DND-41 (cell line): ENCODE data around the gene LRRC37A.

ENCODE experiments used
- EZH2 ChIP-seq: IDR thresholded peaks from 3 replicates; pipeline ENCODE4 v1.6.1; 2012; ENCODE audit warnings: borderline replicate concordance, low read depth, mild to moderate bottlenecking, moderate library complexity, low read length, inconsistent platforms; ENCODE audit not compliant: severe bottlenecking
- TF ChIP-seq, protein P1 (sequence below): IDR thresholded peaks from 2 replicates; pipeline ENCODE4 v1.5.1; 2012; ENCODE audit warnings: borderline replicate concordance, low read length, moderate library complexity, mild to moderate bottlenecking; ENCODE audit not compliant: poor library complexity, severe bottlenecking; ENCODE audit errors: extremely low read depth

- TF ChIP-seq, protein P1, sequence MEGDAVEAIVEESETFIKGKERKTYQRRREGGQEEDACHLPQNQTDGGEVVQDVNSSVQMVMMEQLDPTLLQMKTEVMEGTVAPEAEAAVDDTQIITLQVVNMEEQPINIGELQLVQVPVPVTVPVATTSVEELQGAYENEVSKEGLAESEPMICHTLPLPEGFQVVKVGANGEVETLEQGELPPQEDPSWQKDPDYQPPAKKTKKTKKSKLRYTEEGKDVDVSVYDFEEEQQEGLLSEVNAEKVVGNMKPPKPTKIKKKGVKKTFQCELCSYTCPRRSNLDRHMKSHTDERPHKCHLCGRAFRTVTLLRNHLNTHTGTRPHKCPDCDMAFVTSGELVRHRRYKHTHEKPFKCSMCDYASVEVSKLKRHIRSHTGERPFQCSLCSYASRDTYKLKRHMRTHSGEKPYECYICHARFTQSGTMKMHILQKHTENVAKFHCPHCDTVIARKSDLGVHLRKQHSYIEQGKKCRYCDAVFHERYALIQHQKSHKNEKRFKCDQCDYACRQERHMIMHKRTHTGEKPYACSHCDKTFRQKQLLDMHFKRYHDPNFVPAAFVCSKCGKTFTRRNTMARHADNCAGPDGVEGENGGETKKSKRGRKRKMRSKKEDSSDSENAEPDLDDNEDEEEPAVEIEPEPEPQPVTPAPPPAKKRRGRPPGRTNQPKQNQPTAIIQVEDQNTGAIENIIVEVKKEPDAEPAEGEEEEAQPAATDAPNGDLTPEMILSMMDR = no peak
- TF ChIP-seq EZH2 = peak; percentile 27
Measured at GRCh38 chr17:46266656-46267544, 28.0 kb upstream of the LRRC37A start.
